ENCODE results near the gene GBE1. TPM values are rescaled to one million over a fixed set of nuclear protein-coding genes. Genes with fewer than 3 reads are reported as not detected.
"Not testable (repeated sequence)": the region's sequence is repeated elsewhere in the genome, so short reads cannot be mapped to it uniquely, and the experiment has no call there.

The GBE1 gene
- total RNA-seq, 1 experiment from 2014 or later, result 12.7 TPM

GRCh38 chr3:81778678-81779182 is 17.3 kb upstream of the GBE1 start:
- no peak overlapping the region for H3K4me3 Mint-ChIP-seq (ENCODE audit: low read depth, unreplicated experiment)
- intact Hi-C loops (cut with micrococcal nuclease; ENCODE audit: unreplicated experiment), result no loop called here
- CTCF ChIA-PET, result no interaction called here
- DNase-seq, result no peak
- no peaks in the 10 kb centered on the region for H3K36me3 Mint-ChIP-seq (ENCODE audit: insufficient read depth, unreplicated experiment)
- peaks cover 4% of the 10 kb centered on the region for H3K9me3 Mint-ChIP-seq (ENCODE audit: low read depth, unreplicated experiment)
- H3K27me3 Mint-ChIP-seq (ENCODE audit: unreplicated experiment), result no peaks in the 10 kb centered on the region
- H3K4me1 Mint-ChIP-seq (ENCODE audit: low read depth, unreplicated experiment), result no peaks in the 10 kb centered on the region
- no peak for TF ChIP-seq CTCF (IDR thresholded peaks at IDR 0.05; ENCODE audit: unreplicated experiment)
- H3K27ac Mint-ChIP-seq (ENCODE audit: unreplicated experiment), result no peak overlapping the region
- no TSS peak for BruUV-seq (replicated peaks)

- no TSS peak for BruUV-seq (replicated peaks)
- H3K27ac Mint-ChIP-seq (ENCODE audit: unreplicated experiment), result no peak overlapping the region
- intact Hi-C loops (cut with micrococcal nuclease; ENCODE audit: unreplicated experiment), result no loop called here
- no peak for TF ChIP-seq CTCF (IDR thresholded peaks at IDR 0.05; ENCODE audit: unreplicated experiment)
- H3K27me3 Mint-ChIP-seq (ENCODE audit: unreplicated experiment), result no peaks in the 10 kb centered on the region
- H3K9me3 Mint-ChIP-seq (ENCODE audit: low read depth, unreplicated experiment), result peaks cover 2% of the 10 kb centered on the region
- no peaks in the 10 kb centered on the region for H3K4me1 Mint-ChIP-seq (ENCODE audit: low read depth, unreplicated experiment)
- no peaks in the 10 kb centered on the region for H3K36me3 Mint-ChIP-seq (ENCODE audit: insufficient read depth, unreplicated experiment)
- no peak overlapping the region for H3K4me3 Mint-ChIP-seq (ENCODE audit: low read depth, unreplicated experiment)
- DNase-seq, result no peak
- CTCF ChIA-PET, result no interaction called here
Observed at GRCh38 chr3:81776643-81777042, 15.2 kb upstream of the GBE1 start.

DNA sequence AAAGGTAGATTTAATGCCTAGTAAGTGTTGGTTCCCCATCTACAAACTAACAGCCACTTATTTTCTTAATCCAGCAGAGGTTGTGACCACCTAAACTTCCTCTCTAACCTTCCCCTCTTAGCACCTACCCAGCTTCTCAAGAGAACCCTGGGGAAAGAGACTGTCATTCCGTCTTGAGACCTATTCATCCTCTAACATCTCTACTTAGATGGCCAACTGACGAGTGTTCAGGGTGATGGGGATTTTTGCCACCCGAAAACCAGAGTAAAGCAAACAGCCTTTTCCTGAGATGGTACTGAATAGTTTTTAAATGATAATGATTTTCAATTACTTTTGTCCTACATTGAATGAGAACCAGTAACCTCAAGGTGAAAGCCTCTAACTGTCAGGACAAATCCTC is 9.3 kb upstream of the GBE1 start:
- no peaks in the 10 kb centered on the region for H3K27me3 Mint-ChIP-seq (ENCODE audit: unreplicated experiment)
- no peaks in the 10 kb centered on the region for H3K36me3 Mint-ChIP-seq (ENCODE audit: insufficient read depth, unreplicated experiment)
- intact Hi-C loops (cut with micrococcal nuclease; ENCODE audit: unreplicated experiment), result no loop called here
- H3K4me1 Mint-ChIP-seq (ENCODE audit: low read depth, unreplicated experiment), result no peaks in the 10 kb centered on the region
- no peak for DNase-seq
- TF ChIP-seq CTCF (IDR thresholded peaks at IDR 0.05; ENCODE audit: unreplicated experiment), result no peak
- no peaks in the 10 kb centered on the region for H3K9me3 Mint-ChIP-seq (ENCODE audit: low read depth, unreplicated experiment)
- no TSS peak for BruUV-seq (replicated peaks)
- H3K27ac Mint-ChIP-seq (ENCODE audit: unreplicated experiment), result no peak overlapping the region
- H3K4me3 Mint-ChIP-seq (ENCODE audit: low read depth, unreplicated experiment), result no peak overlapping the region
- CTCF ChIA-PET, result no interaction called here

- H3K9me3 Mint-ChIP-seq (ENCODE audit: low read depth, unreplicated experiment), result no peaks in the 10 kb centered on the region
- intact Hi-C loops (cut with micrococcal nuclease; ENCODE audit: unreplicated experiment), result loop anchor here (10.0 kb wide), 1 partner anchor 366 kb away; no protein-coding TSS in a partner anchor
- no peak for TF ChIP-seq CTCF (IDR thresholded peaks at IDR 0.05; ENCODE audit: unreplicated experiment)
- no peaks in the 10 kb centered on the region for H3K4me1 Mint-ChIP-seq (ENCODE audit: low read depth, unreplicated experiment)
- no peak overlapping the region for H3K4me3 Mint-ChIP-seq (ENCODE audit: low read depth, unreplicated experiment)
- DNase-seq, result no peak
- BruUV-seq (replicated peaks), result no TSS peak
- no peaks in the 10 kb centered on the region for H3K27me3 Mint-ChIP-seq (ENCODE audit: unreplicated experiment)
- no peaks in the 10 kb centered on the region for H3K36me3 Mint-ChIP-seq (ENCODE audit: insufficient read depth, unreplicated experiment)
- CTCF ChIA-PET, result no interaction called here
- H3K27ac Mint-ChIP-seq (ENCODE audit: unreplicated experiment), result no peak overlapping the region
Observed at GRCh38 chr3:81769299-81769698, 7.9 kb upstream of the GBE1 start.

GRCh38 chr3:81767250-81767859 is 5.9 kb upstream of the GBE1 start:
- H3K9me3 Mint-ChIP-seq (ENCODE audit: low read depth, unreplicated experiment); DNase-seq; H3K4me1 Mint-ChIP-seq (ENCODE audit: low read depth, unreplicated experiment); H3K4me3 Mint-ChIP-seq (ENCODE audit: low read depth, unreplicated experiment); H3K36me3 Mint-ChIP-seq (ENCODE audit: insufficient read depth, unreplicated experiment); BruUV-seq (replicated peaks); CTCF ChIA-PET; H3K27me3 Mint-ChIP-seq (ENCODE audit: unreplicated experiment); H3K27ac Mint-ChIP-seq (ENCODE audit: unreplicated experiment): not testable (repeated sequence)
- intact Hi-C loops (cut with micrococcal nuclease; ENCODE audit: unreplicated experiment), result loop anchor here (10.0 kb wide), 1 partner anchor 367 kb away; no protein-coding TSS in a partner anchor
